Neural cell (in vitro differentiated cells): Measurements from ENCODE around the gene TGDS.

Experiments used
- EP300 ChIP-seq: fragments of 450-650 bp; conservative IDR thresholded peaks from 2 replicates; pipeline ENCODE4 v1.6.1; 2014; ENCODE audit warnings: antibody characterized with exemption, mild to moderate bottlenecking, moderate library complexity; ENCODE audit not compliant: poor library complexity, severe bottlenecking
- EZH2 ChIP-seq: fragments of 200-600, 300-800 bp; shearing (Covaris generic), sonication (generic); IDR thresholded peaks from 2 replicates; pipeline ENCODE4 v1.6.1; 2014; ENCODE audit warnings: antibody characterized with exemption, low read length, borderline replicate concordance, mild to moderate bottlenecking; ENCODE audit not compliant: insufficient read depth, poor library complexity, severe bottlenecking
- POLR2AphosphoS5 ChIP-seq: IDR thresholded peaks from 2 replicates; pipeline ENCODE4 v1.6.1; 2012
- TF ChIP-seq, protein P1 (sequence below): fragments of 450-650 bp; IDR thresholded peaks from 2 replicates; pipeline ENCODE4 v1.5.1; 2014; ENCODE audit warnings: antibody characterized with exemption, mild to moderate bottlenecking, moderate library complexity; ENCODE audit not compliant: poor library complexity, severe bottlenecking
- TF ChIP-seq, protein P2 (sequence below): IDR thresholded peaks from 2 replicates; pipeline ENCODE4 v1.6.1; 2012; ENCODE audit warnings: borderline replicate concordance

DNA sequence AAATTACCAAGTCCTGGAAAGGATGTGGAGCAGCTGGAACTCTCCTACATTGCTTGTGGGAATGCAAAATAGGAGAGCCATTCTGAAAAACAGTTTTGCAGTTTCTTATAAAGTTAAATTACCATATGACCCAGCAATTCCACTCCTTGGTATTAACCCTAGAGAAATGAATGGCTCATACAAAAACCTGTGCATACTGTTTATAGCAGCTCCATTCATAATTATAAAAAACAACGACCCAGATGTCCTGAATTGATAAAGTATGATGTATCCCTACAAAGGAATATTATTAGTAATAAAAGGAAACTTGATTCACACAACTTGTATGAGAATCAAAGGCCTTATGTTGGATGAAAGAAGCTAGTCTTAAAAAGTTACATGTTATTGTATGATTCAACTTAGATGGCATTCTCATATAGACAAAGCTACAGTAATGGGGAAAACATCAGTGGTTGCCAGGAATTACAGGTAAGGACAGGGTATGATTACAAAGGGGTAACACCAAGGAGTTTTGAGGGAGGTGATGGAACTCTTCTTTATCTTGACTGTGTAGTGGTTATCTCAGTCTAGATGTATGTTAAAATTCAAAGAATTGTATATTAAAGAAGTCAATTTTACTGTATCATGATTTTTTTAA is 41.1 kb upstream of the TGDS start:
- TF ChIP-seq, protein P1, sequence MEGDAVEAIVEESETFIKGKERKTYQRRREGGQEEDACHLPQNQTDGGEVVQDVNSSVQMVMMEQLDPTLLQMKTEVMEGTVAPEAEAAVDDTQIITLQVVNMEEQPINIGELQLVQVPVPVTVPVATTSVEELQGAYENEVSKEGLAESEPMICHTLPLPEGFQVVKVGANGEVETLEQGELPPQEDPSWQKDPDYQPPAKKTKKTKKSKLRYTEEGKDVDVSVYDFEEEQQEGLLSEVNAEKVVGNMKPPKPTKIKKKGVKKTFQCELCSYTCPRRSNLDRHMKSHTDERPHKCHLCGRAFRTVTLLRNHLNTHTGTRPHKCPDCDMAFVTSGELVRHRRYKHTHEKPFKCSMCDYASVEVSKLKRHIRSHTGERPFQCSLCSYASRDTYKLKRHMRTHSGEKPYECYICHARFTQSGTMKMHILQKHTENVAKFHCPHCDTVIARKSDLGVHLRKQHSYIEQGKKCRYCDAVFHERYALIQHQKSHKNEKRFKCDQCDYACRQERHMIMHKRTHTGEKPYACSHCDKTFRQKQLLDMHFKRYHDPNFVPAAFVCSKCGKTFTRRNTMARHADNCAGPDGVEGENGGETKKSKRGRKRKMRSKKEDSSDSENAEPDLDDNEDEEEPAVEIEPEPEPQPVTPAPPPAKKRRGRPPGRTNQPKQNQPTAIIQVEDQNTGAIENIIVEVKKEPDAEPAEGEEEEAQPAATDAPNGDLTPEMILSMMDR, result no peak
- TF ChIP-seq EP300 (no peak), POLR2AphosphoS5 (no peak), EZH2 (no peak)
- TF ChIP-seq, protein P2, sequence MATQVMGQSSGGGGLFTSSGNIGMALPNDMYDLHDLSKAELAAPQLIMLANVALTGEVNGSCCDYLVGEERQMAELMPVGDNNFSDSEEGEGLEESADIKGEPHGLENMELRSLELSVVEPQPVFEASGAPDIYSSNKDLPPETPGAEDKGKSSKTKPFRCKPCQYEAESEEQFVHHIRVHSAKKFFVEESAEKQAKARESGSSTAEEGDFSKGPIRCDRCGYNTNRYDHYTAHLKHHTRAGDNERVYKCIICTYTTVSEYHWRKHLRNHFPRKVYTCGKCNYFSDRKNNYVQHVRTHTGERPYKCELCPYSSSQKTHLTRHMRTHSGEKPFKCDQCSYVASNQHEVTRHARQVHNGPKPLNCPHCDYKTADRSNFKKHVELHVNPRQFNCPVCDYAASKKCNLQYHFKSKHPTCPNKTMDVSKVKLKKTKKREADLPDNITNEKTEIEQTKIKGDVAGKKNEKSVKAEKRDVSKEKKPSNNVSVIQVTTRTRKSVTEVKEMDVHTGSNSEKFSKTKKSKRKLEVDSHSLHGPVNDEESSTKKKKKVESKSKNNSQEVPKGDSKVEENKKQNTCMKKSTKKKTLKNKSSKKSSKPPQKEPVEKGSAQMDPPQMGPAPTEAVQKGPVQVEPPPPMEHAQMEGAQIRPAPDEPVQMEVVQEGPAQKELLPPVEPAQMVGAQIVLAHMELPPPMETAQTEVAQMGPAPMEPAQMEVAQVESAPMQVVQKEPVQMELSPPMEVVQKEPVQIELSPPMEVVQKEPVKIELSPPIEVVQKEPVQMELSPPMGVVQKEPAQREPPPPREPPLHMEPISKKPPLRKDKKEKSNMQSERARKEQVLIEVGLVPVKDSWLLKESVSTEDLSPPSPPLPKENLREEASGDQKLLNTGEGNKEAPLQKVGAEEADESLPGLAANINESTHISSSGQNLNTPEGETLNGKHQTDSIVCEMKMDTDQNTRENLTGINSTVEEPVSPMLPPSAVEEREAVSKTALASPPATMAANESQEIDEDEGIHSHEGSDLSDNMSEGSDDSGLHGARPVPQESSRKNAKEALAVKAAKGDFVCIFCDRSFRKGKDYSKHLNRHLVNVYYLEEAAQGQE, result no peak
